IPS-11a (cell line): ENCODE data around the gene ZNF367.
"Not testable (repeated sequence)": the region's sequence is repeated elsewhere in the genome, so short reads cannot be mapped to it uniquely, and the experiment has no call there.

Experiments
- H3K4me3 ChIP-seq: one replicate; pipeline ENCODE4 v1.5.1; 2013; ENCODE audit warnings: low read depth, low read length, control low read depth

The ZNF367 gene

DNA sequence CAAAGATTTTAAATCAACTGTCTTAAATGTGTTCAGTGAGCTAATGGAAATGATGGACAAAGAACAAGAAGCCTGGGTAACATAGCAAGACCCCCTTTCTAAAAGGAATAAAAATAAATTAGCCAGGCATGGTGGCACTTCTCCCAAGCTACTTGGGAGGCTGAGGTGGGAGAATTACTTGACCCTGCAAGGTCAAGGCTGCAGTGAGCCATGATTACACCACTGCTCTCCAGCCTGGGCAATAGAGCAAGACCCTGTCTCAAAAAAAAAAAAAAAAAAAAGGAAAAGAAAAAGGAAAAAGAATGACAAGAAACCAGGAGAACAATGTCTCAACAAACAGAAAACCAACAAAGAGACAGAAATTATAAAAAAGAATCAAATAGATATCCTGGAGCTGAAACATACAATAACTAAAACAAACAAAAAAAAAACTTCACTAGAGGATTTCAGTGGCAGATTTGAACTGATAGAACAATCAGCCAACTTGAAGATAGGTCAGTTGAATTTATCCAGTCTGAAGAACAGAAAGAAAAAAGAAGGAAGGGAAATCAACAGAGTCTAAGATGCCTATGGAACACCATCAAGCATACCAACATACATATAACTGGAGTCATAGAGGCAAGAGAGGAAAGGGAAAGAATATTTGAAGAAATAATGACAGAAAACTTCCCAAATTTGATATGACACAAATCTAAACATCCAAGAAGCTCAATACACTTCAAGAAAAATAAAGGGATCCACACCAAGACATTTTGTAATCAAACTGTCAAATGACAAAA lies 17.8 kb downstream of the ZNF367 start:
- no peak overlapping the region for H3K4me3 ChIP-seq

DNA sequence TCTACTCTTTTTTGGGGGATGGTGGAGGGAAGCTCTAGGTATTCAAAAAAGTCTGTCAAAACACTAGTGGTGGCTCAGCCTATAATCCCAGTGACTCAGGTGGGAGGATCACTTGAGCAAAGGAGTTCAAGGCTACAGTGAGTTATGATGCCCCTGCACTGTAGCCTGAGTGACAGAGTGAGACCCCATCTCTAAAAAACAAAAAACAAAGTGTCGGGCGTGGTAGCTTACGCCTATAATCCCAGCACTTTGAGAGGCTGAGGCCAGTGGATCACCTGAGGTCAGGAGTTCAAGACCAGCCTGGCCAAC lies 18.9 kb downstream of the ZNF367 start:
- no peak overlapping the region for H3K4me3 ChIP-seq

DNA sequence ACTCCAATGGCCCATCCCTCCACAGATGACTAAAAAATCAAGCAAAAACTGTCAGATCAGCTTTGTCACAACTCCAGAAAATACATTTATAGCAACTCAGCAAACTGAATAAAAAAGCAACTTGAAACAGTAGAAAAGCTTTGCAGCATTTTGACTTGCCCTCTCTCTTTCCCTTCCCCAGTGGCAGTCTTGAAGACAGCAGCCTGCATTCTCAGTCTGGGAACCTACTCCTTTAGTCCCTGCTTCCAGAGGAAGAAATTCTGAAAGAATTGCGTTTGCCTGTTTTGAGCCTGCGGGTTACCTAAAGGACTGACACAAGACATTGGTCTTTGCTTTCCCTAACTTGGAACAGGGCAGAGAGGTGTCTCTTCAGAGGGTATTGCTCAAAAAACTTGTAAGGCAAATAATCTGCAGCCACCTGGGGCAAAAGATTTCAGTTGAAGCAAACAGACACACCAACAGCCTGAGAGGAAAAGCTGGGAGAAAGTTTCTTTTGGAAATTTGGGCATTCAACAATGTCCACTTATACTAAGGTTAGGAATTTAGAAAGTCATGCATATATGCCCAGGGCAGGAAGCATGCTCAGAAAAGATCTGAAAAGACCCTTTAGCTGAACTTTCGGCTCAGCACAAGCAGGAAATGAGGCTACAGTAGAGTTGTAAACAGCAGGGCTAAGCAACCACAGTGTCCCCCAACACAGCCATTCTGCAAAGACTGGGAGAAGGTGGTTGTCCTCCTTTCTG lies 19.4 kb downstream of the ZNF367 start:
- H3K4me3 ChIP-seq: no peak overlapping the region

DNA sequence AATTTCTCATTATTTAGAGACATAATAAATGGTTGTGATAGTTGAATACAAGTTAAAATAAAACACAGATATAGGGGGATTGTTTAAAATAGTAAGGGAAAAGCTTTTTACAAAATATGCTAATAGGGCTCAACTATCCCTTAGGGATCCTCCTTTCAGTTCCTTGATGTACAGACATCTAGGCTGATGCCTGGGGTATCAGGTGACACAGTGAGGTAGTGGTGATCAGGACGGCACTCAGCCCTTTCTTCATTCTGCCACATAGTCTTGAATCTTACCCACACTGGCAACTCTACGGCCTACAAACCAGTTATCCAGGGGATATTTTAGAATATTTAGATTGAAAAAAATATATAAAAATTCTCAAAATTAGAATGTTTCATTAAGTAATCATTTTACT lies 22.2 kb downstream of the ZNF367 start:
- H3K4me3 ChIP-seq: no peak overlapping the region

DNA sequence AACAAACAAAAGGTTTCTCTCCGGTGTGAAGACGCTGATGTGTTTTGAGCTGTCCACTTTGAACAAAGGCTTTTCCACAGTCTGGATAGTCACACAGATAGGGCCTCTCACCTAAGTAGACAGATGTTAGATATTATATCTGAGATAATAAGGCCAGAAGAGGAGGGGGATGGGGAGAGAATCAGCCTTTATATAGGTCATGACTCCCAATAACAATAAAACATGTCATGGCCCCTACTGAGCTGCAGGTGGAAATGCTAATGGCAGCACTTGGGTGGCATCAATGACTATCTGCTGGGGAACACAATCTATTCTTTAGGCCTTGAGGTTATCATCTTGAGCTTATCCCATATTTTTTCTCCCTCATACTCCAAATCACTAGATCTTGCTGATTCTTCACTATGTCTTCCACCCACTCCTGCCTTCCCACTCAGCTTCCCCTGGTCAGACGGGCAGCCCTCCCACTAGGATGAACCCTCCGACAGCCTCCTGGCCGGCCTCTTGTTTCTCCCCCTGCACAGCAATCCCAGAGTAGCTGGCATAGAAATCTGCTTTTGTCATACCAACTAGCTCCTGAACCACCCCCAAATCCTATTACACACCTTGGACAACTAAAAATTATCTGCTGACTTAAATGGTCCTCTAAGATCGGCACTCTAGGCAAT lies 23.2 kb downstream of the ZNF367 start:
- no peak overlapping the region for H3K4me3 ChIP-seq

DNA sequence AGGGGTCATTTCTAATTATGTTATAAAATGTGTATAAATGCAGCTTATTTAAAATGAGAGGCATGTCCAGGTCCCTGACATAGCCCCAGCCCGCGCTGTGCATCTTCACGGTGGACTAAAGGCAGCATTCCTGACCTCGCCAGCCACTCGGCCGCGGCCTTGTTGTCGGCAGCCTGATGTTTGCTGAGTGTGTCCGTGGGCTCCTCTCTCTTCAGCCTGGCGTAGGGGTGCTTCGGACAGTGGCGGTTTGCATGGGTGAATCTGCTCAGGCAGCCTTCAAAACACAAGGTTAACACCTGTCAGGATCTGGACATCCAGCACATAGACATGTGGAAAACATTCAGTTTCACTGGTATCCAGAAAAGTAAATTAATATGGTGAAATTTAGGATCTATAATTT lies 25.9 kb downstream of the ZNF367 start:
- no peak overlapping the region for H3K4me3 ChIP-seq

DNA sequence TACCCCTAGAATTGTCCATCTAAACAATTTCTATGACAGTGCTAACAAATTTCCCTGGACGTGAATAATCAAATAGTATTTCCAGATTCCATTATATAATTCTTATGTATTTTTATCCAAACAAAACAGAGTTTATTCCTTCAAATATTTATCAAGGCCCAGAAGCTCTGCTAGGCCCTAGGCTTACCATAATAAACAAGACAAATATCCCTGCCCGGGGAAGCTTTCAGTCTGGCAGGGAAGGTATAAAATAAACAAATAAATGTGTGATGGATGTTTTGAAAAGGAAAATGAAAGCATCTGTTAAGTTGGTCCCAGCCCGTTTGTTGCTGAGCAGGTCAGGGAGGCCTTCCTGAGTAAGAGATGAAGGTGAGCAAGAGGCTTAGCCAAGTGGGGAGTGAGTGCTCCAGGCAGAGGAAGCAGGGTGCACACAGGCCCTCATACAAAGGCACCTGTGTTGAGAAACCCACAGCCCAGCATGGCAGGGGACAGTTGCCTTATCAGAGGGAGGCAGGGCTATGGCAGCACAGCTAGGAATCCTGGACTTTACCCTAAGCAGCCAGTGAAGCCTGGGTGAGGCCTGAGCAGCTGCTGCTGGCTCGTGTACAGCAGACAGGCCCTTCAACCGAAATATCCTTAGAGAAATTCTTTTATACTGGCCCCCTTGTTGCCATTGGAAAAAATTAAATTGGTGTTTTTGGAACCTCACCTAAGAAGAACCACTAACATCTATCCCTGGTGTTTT lies 27.0 kb downstream of the ZNF367 start:
- no peak overlapping the region for H3K4me3 ChIP-seq

DNA sequence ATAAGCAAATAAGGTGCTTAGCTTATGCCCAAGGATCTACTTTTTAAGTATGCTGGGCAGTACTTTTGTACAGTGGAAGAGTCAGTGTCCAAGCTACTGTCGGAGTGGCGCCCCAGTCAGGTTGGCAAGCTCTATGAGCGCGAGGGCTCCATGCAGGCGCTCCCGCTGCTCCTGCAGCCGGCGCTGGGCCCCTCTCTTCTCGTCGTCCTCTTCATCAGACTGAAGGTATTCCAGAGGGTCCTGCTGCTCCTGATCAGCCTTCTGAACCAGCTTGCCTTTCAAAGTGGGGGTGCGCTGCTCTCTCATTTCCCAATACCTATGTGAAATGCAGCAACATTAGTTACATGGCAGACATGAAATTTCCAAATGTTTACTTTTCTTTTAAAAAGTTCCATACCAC lies 30.0 kb downstream of the ZNF367 start:
- no peak overlapping the region for H3K4me3 ChIP-seq

DNA sequence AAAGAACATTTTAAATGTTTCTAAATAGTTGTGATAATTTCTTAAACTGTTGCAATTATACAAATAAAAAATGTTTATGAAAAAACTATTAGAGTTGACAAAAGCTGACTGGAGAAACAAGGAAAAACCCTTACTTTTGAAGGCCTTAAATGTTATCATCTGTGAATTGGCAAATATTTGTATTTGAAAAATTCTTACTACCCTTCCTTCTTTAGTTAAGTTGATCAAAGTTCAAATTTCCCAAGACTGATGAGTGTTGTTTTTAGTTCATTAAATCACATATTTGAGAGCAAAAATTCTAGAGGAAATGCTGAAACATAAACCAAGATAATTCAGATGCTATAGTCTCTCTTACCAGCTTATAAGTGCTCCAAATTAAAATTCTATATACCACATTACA lies 32.0 kb downstream of the ZNF367 start:
- H3K4me3 ChIP-seq: no peak overlapping the region

DNA sequence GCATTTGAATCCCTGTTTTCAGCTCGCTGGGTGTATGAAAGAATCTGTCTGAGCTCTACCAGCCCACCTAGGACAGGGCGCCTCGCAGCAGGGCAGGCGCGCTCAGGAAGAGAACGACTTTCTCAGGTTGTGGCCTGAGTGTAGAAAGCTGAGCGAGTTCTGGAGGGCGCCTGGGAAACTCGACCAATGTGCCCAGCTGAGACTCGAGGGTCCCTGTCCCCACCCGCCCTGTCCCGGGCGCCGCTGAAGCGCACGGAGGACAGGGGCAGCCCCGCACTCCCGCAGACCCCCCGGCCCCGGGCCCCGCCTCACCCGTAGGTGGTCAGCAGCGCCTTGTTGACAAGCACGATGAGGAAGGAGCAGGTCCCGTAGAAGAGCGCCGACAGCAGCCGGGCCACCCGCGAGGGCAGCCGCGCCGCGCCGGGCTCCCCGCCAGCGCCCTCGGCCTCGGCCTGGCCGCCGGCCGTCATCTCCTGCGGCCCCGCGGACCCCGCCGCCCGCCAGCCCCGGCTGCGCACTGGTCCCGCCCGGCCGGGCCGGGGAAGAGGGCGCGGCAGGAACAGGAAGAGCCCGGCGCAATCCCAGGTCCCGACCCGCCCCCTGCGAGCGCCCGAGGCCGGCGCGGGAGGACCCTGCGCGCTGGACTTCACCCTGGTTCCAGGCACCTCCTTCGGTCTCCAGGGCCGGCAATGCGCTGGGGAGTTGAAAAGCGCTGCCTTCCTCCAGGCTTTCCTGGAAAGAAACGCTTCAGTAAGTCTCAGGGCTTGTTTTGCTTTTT lies 34.8 kb downstream of the ZNF367 start, which contains the start of gene SLC35D2:
SLC35D2 (minus strand) TSS at position 547 of the 778 bp plus-strand sequence; CDS start at position 470, 77 bp downstream.
- H3K4me3 ChIP-seq: peak within 1 kb of the TSS; percentile 51

DNA sequence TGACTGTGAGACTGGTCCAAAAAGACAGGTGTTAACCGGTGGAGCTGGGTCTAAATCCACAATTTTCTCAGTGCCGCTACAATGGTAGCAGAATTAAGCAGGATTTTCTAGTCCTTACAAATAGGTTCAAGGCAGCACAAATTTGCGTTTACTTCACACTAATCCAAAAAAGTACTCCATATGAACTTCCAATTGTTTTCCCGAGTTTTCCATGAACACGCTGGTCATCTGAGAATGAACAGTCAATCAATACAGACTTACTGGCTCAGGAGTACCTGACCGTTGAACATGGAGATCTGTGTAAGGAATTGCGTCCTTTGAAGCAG lies 35.4 kb downstream of the ZNF367 start:
- peak overlapping the region; percentile 51 for H3K4me3 ChIP-seq

DNA sequence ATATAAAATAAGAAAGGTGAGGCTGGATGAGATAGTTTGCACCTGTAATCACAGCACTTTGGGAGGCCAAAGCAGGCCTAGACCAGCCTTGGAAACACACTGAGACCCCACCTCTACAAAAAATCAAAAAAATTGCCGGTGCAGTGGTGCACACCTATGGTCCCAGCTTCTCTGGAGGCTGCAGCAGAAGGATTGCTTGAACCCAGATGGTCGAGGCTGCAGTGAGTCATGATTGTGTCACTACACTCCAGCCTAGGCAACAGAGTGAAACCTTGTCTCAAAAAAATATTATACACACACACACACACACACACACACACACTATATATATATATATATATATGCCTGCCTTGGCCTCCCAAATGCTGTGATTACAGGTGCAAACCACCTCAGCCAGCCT lies 36.0 kb downstream of the ZNF367 start:
- H3K4me3 ChIP-seq: no peak overlapping the region

DNA sequence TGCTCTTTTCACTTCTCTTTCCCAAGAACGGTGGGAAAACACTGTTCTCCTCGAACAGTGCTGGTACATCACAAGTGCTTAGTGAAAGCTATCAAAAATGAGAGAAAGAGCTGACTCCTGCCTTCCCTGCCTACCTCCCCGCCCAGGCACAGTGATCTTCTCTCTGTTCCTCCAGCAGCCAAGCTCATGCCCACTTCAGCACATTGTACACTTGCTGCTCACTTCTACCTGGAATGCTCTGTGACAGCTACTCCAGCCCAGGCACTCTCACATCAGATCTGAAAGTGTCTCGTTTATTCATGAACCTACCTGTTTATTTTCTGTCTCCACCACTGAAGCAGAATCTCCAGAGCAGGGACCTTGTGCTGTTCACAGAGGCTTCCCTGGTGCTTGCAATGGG lies 36.5 kb downstream of the ZNF367 start:
- no peak overlapping the region for H3K4me3 ChIP-seq

DNA sequence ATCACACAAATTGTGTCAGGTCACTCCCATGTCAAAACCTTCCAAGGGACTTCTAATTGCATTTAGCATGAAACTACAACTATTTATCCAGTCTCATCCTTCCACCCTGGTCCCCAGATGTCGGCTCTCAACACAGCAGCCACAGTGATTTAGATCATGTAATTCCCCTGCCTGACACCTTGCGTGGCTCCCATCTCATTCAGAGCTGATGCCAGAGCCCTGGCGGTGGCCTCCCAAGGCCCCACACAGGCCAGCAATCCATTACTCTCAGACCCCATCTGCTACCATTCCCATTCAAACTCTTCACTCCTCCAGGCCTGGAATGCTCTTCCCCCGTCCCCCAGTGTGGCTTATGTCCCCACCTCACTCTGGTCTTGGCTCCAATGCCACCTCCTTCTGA lies 37.0 kb downstream of the ZNF367 start:
- H3K4me3 ChIP-seq: no peak overlapping the region

DNA sequence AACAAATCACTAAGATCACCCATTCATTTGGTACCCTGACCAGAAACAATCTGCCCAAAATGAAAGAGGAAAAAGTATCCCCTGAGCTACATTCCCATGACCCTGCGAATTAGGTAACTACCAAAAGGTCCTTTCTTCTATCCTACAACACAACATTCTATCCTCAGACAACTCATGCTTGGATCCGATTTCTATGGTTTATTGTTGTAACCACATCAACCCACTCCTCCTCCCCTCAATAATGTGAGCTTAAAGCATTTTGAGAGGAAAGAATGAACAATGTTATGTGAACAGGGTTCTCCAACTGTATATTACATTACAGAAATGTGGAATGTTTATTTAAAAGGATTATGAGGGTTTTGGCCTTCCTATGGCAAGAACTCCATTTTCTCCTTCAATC lies 38.7 kb downstream of the ZNF367 start:
- no peak overlapping the region for H3K4me3 ChIP-seq

DNA sequence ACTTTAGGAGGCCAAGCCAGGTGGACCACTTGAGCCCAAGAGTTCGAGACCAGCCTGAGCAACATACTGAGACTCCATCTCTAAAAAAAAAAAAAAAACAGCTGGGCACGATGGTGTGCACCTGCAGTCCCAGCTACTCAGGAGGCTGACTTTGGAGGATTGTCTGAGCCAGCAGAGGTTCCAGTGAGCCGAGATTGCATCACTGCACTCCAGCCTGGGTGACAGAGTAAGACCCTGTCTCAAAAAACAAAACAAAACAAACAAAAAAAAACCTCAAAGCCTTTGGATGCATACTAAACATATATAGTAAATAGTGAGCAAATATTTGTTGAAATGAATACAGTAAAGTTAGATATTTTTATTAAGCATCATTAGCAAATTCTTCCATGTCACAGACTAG lies 40.0 kb downstream of the ZNF367 start:
- no peak overlapping the region for H3K4me3 ChIP-seq

DNA sequence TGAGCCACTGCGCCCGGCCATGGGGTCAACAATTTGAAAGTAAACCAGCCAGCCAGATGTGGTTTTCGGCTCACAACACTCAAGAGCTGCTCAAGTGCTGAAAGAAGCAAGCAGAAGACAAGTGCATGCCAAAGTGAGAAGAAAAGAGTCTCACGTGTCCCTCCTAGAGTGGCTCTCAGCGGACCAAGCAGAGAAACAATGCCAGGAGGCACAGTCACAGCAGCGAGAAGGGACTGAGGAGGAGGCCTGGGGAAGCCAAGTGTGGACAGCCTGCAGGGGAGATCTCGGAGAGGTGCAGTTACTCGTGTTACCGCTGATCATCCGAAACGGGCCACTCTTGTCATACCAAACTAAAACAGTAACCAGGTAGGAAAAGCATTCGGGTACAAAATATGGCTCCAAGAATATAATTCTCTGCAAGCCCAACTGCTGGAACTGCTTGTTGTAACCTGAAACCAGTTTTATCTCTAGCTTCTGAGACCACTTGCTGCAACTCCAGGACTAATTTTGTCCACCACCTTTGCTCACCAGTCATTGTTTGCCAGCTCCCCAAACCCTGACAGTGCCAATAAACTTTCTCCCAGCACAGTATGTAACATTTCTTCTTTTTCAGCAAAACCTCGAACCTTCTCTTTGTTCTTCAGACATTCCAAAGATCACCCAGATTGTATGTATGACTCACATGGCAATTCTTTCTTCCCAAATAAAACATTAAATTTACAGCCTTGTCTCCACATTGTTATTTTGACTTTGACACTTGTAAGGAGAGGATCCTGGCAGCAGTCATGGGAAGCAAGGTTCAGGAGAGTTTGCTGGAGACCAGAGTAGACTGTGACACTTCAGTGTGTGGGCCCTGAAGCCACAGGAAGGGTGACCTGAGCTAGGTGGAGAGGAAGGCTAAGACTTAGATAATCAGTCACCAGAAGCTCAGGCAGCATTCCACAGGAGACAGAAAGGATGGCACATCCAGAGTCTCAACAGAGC lies 41.0 kb downstream of the ZNF367 start:
- no peak overlapping the region for H3K4me3 ChIP-seq

DNA sequence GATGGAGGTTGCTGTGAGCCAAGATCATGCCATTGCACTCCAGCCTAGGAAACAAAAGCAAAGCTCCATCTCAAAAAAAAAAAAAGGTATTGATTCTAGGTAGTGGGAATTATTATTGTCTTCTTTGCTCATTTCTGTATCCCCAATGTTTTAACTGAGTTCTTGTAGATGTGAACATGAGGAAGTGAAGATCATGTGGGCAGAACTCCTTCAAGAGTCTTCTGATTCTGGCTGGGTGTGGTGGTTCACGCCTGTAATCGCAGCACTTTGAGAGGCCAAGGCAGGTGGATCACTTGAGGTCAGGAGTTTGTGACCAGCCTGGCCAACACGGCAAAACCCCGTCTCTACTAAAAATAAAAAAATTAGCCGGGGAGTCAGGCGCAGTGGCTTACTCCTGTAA lies 42.7 kb downstream of the ZNF367 start:
- not testable (repeated sequence) for H3K4me3 ChIP-seq

DNA sequence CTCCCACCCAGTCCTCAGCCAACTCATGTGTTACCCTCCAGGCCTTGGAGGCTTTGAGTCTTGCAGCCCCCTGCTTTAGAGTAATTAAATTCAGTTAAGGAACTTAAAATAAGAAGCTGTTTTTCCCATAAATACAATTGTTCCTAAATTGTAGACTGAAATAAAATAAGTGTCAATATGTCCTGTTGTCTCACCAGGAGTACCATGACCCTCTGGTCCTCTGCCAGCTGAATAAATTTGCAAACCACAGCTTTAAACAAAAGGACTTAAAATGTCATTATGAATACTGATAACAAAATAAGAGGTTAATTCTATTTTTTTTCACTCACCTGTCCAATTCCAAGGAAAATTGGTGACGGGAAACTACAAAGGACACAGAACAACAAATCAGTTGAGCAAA lies 50.2 kb downstream of the ZNF367 start:
- no peak overlapping the region for H3K4me3 ChIP-seq
